IMR-90 (cell line): ENCODE measurements around the gene PCDH1. TPM values are rescaled to one million over a fixed set of nuclear protein-coding genes. Genes with fewer than 3 reads are reported as not detected.

Experiments used
- ATAC-seq: fragments of 200-7000 bp; cut with Tn5 transposase; 2 replicates; pipeline ENCODE4 v1.9.1; 2020; ENCODE audit warnings: low read depth, mild to moderate bottlenecking, moderate library complexity
- BruUV-seq: library from RNA; stranded (reverse); fragments of 400-500 nt; replicated peaks from 2 replicates; lab custom pipeline; 2021; lab: Mats Ljungman, UMichigan
- CTCF ChIA-PET: fragments of 300-600 bp; formaldehyde crosslinking; extraction: SDS; loops from one replicate; lab custom pipeline; 2021; ENCODE audit warnings: antibody characterized with exemption; lab: Yijun Ruan, JAX
- POLR2A ChIA-PET: fragments of 300-600 bp; sonication (Branson Sonifier 250); formaldehyde crosslinking; loops from one replicate; lab custom pipeline; 2022; ENCODE audit warnings: antibody characterized with exemption; ENCODE audit not compliant: unreplicated experiment; lab: Charles Lee
- DNase-seq: peaks from one replicate; pipeline ENCODE4 v3.0.0; 2013
- H2AFZ ChIP-seq: replicated peaks from 2 replicates; pipeline ENCODE3; 2013; ENCODE audit warnings: low read length, mild to moderate bottlenecking; ENCODE audit not compliant: poor library complexity
- H2AK5ac ChIP-seq: 2 replicates; pipeline ENCODE4 v1.6.1; 2013; ENCODE audit warnings: low read depth, low read length, inconsistent platforms
- H2AK9ac ChIP-seq: replicated peaks from 2 replicates; pipeline ENCODE3; 2013; ENCODE audit warnings: mild to moderate bottlenecking, low read depth, low read length, moderate library complexity; ENCODE audit not compliant: poor library complexity
- H2BK120ac ChIP-seq: 2 replicates; pipeline ENCODE4 v1.6.1; 2013; ENCODE audit warnings: low read depth, low read length, inconsistent platforms
- H2BK15ac ChIP-seq: 3 replicates; pipeline ENCODE4 v1.6.1; 2013; ENCODE audit warnings: low read depth, low read length, inconsistent platforms
- H2BK20ac ChIP-seq: 2 replicates; pipeline ENCODE4 v1.6.1; 2013; ENCODE audit warnings: low read depth, mild to moderate bottlenecking, inconsistent platforms, low read length, moderate library complexity
- H2BK5ac ChIP-seq: 2 replicates; pipeline ENCODE4 v1.6.1; 2013; ENCODE audit warnings: mild to moderate bottlenecking, low read depth, low read length, inconsistent platforms; ENCODE audit not compliant: poor library complexity, severe bottlenecking
- H3K14ac ChIP-seq: replicated peaks from 2 replicates; pipeline ENCODE4 v1.6.1; 2013; ENCODE audit warnings: low read depth, low read length, inconsistent platforms
- H3K18ac ChIP-seq: 2 replicates; pipeline ENCODE4 v1.6.1; 2013; ENCODE audit warnings: low read depth, low read length, control low read depth
- H3K23ac ChIP-seq: 2 replicates; pipeline ENCODE4 v1.6.1; 2013; ENCODE audit warnings: low read depth, low read length, inconsistent platforms
- H3K27ac ChIP-seq: 2 replicates; pipeline ENCODE4 v1.5.1; 2013; ENCODE audit warnings: mild to moderate bottlenecking, control low read depth, low read length; ENCODE audit not compliant: insufficient read depth
- H3K27me3 ChIP-seq: 2 replicates; pipeline ENCODE4 v1.6.1; 2013; ENCODE audit warnings: low read length; ENCODE audit not compliant: control insufficient read depth, insufficient read depth
- H3K36me3 ChIP-seq: 2 replicates; pipeline ENCODE4 v1.6.1; 2013; ENCODE audit warnings: low read length, mixed read lengths; ENCODE audit not compliant: control insufficient read depth, insufficient read depth
- H3K4ac ChIP-seq: 2 replicates; pipeline ENCODE4 v1.6.1; 2013; ENCODE audit warnings: low read depth, low read length, inconsistent platforms
- H3K4me1 ChIP-seq: 2 replicates; pipeline ENCODE4 v1.6.1; 2013; ENCODE audit warnings: low read length, mixed read lengths; ENCODE audit not compliant: control insufficient read depth, insufficient read depth
- H3K4me2 ChIP-seq: 2 replicates; pipeline ENCODE4 v1.6.1; 2013; ENCODE audit warnings: low read depth, mild to moderate bottlenecking, control low read depth, low read length, moderate library complexity
- H3K4me3 ChIP-seq: 2 replicates; pipeline ENCODE4 v1.5.1; 2013; ENCODE audit warnings: low read depth, mild to moderate bottlenecking, control low read depth, low read length, moderate library complexity; ENCODE audit not compliant: insufficient read depth
- H3K56ac ChIP-seq: 2 replicates; pipeline ENCODE4 v1.6.1; 2013; ENCODE audit warnings: low read length, inconsistent platforms; ENCODE audit not compliant: insufficient read depth; ENCODE audit errors: extremely low read depth
- H3K79me1 ChIP-seq, 2 experiments: 2 replicates each; pipeline ENCODE4 v1.6.1; 2013; ENCODE audit warnings: low read length in 2 of 2, inconsistent platforms in 1 of 2, low read depth in 1 of 2
- H3K9ac ChIP-seq: 2 replicates; pipeline ENCODE4 v1.6.1; 2013; ENCODE audit warnings: low read depth, low read length, control low read depth
- H3K9me1 ChIP-seq: 2 replicates; pipeline ENCODE4 v1.6.1; 2013; ENCODE audit warnings: low read length, inconsistent platforms; ENCODE audit not compliant: insufficient read depth
- H3K9me3 ChIP-seq: 2 replicates; pipeline ENCODE4 v1.6.1; 2013; ENCODE audit warnings: low read length; ENCODE audit not compliant: control insufficient read depth, insufficient read depth
- H4K20me1 ChIP-seq: 2 replicates; pipeline ENCODE4 v1.6.1; 2013; ENCODE audit warnings: low read length, inconsistent platforms; ENCODE audit not compliant: insufficient read depth
- H4K5ac ChIP-seq: 2 replicates; pipeline ENCODE4 v1.6.1; 2013; ENCODE audit warnings: mild to moderate bottlenecking, low read depth, low read length, control low read depth
- H4K8ac ChIP-seq, 2 experiments: 2 replicates each; pipeline ENCODE4 v1.6.1; 2013; ENCODE audit warnings: low read depth in 2 of 2, low read length in 2 of 2, control low read depth in 1 of 2, inconsistent platforms in 1 of 2
- H4K91ac ChIP-seq: 2 replicates; pipeline ENCODE4 v1.6.1; 2013; ENCODE audit warnings: low read depth, low read length, inconsistent platforms; ENCODE audit not compliant: insufficient read depth
- FOS ChIP-seq: fragments of 150-350 bp; IDR thresholded peaks from 2 replicates; pipeline ENCODE4 v1.6.1; 2016; ENCODE audit warnings: low read depth, low read length
- RFX5 ChIP-seq: IDR thresholded peaks from 2 replicates; pipeline ENCODE4 v1.8.0; 2012; ENCODE audit warnings: low read depth, mild to moderate bottlenecking, low read length, moderate library complexity
- WGBS, 2 experiments: methylation state at CpG; one replicate each; pipeline versions ENCODE4 v1.1.5 to v1.1.7; 2013; ENCODE audit warnings: missing lambda C conversion rate in 2 of 2; ENCODE audit not compliant: insufficient read length in 1 of 2; ENCODE audit errors: extremely low coverage in 2 of 2; 5-methylcytosine and 5-hydroxymethylcytosine counted together
- dilution Hi-C: fragments of 300-500 bp; cut with HindIII; formaldehyde crosslinking; loops from one replicate; pipeline ENCODE4 v1.14.3; 2018; ENCODE audit warnings: low sequenced_read_pairs; ENCODE audit not compliant: unreplicated experiment
- in situ Hi-C: fragments of 300-500 bp; cut with MboI; formaldehyde crosslinking; loops from 3 replicates; pipeline ENCODE4 v1.14.3; 2019; ENCODE audit warnings: low sequenced_read_pairs, inconsistent platforms, mixed read lengths
- intact Hi-C: fragments of 100-400 bp; cut with micrococcal nuclease; formaldehyde crosslinking; loops from 2 replicates; pipeline ENCODE4 v1.10.0; 2022
- polyA plus RNA-seq, 3 experiments: library from polyadenylated mRNA; depleted of rRNA; stranded (reverse); fragments of >200 nt; gene quantifications; 2 replicates each; pipeline ENCODE4 v1.2.3, GENCODE V29; 2012; ENCODE audit warnings: low replicate concordance in 1 of 3
- total RNA-seq: library from RNA; depleted of rRNA; stranded (reverse); fragments of >200 nt; gene quantifications from 2 replicates; pipeline ENCODE4 v1.2.3, GENCODE V29; 2012

The PCDH1 gene
- total and polyA plus RNA-seq, 2 of the 4 experiments (the other 2 are of a cell fraction), result 0.74 to 0.90 TPM

DNA sequence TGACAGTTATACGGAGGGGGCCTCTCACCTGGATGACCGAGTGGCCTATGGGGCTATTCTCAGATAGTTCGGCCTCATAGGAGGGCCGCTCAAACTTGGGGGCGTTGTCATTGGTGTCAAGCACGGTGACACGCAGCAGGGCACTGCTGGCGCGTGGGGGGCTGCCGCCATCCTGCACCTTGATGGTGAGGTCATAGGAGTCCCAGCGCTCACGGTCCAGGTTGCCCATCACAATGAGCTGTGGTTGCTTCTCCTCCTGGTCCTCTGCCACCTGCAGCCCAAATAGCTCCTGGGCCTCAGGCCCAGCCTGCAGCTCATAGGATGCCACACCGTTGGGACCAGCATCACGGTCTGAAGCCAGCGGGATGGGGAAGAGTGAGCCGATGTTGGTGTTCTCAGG is 9.7 kb downstream of the PCDH1 start:
- no peak overlapping the region for H3K23ac ChIP-seq
- in situ Hi-C loops, result no loop called here
- H2BK20ac ChIP-seq, result no peak overlapping the region
- dilution Hi-C loops, result no loop called here
- no peaks in the 10 kb centered on the region for H3K79me1 ChIP-seq
- H3K4me1 ChIP-seq, result no peaks in the 10 kb centered on the region
- no peak overlapping the region for H2BK15ac ChIP-seq
- WGBS, 2 experiments, result 89% methylated on average over 5 of the region's 16 CpGs; no CpG with 5 or more reads in 1 of the 2 experiments
- no peak overlapping the region for H3K18ac ChIP-seq
- no peak overlapping the region for H3K4me2 ChIP-seq
- peaks cover 52% of the 10 kb centered on the region for H3K27me3 ChIP-seq
- H3K9me1 ChIP-seq, result peaks cover 7% of the 10 kb centered on the region; the same call in 1 of the 2 replicates
- CTCF ChIA-PET, result no interaction called here
- no peak overlapping the region for H2BK5ac ChIP-seq
- H3K56ac ChIP-seq, result no peak overlapping the region
- no peak overlapping the region for H4K91ac ChIP-seq
- no peak overlapping the region for H2AK9ac ChIP-seq
- no peak overlapping the region for H3K27ac ChIP-seq
- H3K36me3 ChIP-seq, result no peaks in the 10 kb centered on the region
- H4K5ac ChIP-seq, result no peak overlapping the region
- no TSS peak for BruUV-seq
- no peak for TF ChIP-seq FOS
- TF ChIP-seq RFX5, result no peak
- intact Hi-C loops, result no loop called here
- no peak overlapping the region for H2AFZ ChIP-seq
- H2AK5ac ChIP-seq, result no peak overlapping the region
- no peak overlapping the region for H4K8ac ChIP-seq
- H3K9ac ChIP-seq, result no peak overlapping the region
- DNase-seq (no peak), ATAC-seq (no peak)
- POLR2A ChIA-PET, result no interaction called here
- H3K9me3 ChIP-seq, result no peaks in the 10 kb centered on the region
- H4K20me1 ChIP-seq, result no peaks in the 10 kb centered on the region
- H3K14ac ChIP-seq, result no peak overlapping the region
- H2BK120ac ChIP-seq, result no peak overlapping the region
- H3K4me3 ChIP-seq, result no peak overlapping the region
- H3K4ac ChIP-seq, result no peak overlapping the region
